Right atrium auricular region (tissue), 2 donors: ENCODE measurements around the gene MRPL41. TPM values are rescaled to one million over a fixed set of nuclear protein-coding genes. Genes with fewer than 3 reads are reported as not detected.
"Not testable (repeated sequence)": the region's sequence is repeated elsewhere in the genome, so short reads cannot be mapped to it uniquely, and the experiment has no call there.

Source experiments
- DNase-seq: peaks from one replicate; pipeline ENCODE4 v3.0.0-alpha.2; 2019; ENCODE audit warnings: low spot score
- H3K27ac ChIP-seq, 2 donors: fragments of 200-600 bp; sonication (generic); 1 replicate in 1 of 2; 2 replicates in 1 of 2; pipeline ENCODE4 v1.5.1; 2016 to 2019
- H3K27me3 ChIP-seq, 2 donors: fragments of 200-600 bp; sonication (generic); one replicate each; pipeline versions ENCODE4 v1.5.1 to v1.6.0; 2017 to 2019
- H3K36me3 ChIP-seq: fragments of 200-600 bp; sonication (generic); one replicate; pipeline ENCODE4 v1.5.1; 2016
- H3K4me1 ChIP-seq, 2 donors: fragments of 200-600 bp; sonication (generic); one replicate each; pipeline versions ENCODE4 v1.5.1 to v1.6.0; 2017 to 2019
- H3K4me3 ChIP-seq, 2 donors: fragments of 200-600 bp; sonication (generic); 1 replicate in 1 of 2; 2 replicates in 1 of 2; pipeline ENCODE4 v1.5.1; 2017 to 2019; ENCODE audit warnings: mild to moderate bottlenecking in 1 of 2, moderate library complexity in 1 of 2
- H3K9me3 ChIP-seq, 2 donors: fragments of 200-600 bp; sonication (generic); one replicate each; pipeline ENCODE4 v1.5.1; 2019
- CTCF ChIP-seq, 2 donors: fragments of 200-600 bp; sonication (generic); IDR thresholded peaks; one replicate each; pipeline ENCODE4 v1.5.1; 2019; ENCODE audit warnings: antibody characterized with exemption in 2 of 2
- total RNA-seq, 2 donors: library from RNA; depleted of rRNA; stranded (reverse); fragments of >200 nt; gene quantifications; one replicate each; pipeline ENCODE4 v1.1.0, GENCODE V29; 2016

MRPL41 gene
- total RNA-seq, 2 donors from 2014 or later = 172 to 238 TPM

DNA sequence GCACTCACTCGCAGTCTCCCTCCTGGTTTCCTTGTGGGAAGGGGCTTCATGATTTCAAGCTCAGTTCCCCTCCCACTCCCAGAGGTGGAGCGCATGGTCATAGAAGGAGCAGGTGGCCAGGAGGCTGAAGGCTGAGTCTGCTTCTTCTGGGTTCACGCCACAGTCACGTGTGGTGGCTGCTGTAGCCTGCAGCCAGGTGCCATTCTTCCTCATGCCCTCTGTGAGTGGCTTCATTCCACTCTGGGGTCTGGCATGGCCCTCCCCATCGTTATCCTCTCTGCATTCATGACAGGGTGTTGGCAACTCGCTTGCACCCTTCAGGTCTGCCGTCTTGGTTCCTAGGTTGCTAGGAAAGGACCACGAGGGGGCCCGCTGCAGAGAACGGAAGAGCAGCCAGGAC, 3.5 kb downstream of the MRPL41 start:
- H3K4me1 ChIP-seq = peaks cover 0 to 19% of the 10 kb centered on the region in 2 donors
- no peak overlapping the region for H3K4me3 ChIP-seq
- TF ChIP-seq CTCF (IDR thresholded peaks at IDR 0.05) = no peak
- H3K9me3 ChIP-seq = no peaks in the 10 kb centered on the region
- H3K36me3 ChIP-seq = peaks cover 29% of the 10 kb centered on the region
- H3K27me3 ChIP-seq = no peaks in the 10 kb centered on the region
- no peak for DNase-seq
- H3K27ac ChIP-seq = no peak overlapping the region

GRCh38 chr9:137556069-137556838, 4.6 kb downstream of the MRPL41 start:
- H3K4me1 ChIP-seq = peaks cover 0 to 16% of the 10 kb centered on the region in 2 donors
- no peak for TF ChIP-seq CTCF (IDR thresholded peaks at IDR 0.05)
- H3K27ac ChIP-seq = peak overlapping the region; percentile 9 to 18
- H3K9me3 ChIP-seq = no peaks in the 10 kb centered on the region
- peaks cover 29% of the 10 kb centered on the region for H3K36me3 ChIP-seq
- H3K27me3 ChIP-seq = no peaks in the 10 kb centered on the region
- DNase-seq = no peak
- H3K4me3 ChIP-seq = no peak overlapping the region

DNA sequence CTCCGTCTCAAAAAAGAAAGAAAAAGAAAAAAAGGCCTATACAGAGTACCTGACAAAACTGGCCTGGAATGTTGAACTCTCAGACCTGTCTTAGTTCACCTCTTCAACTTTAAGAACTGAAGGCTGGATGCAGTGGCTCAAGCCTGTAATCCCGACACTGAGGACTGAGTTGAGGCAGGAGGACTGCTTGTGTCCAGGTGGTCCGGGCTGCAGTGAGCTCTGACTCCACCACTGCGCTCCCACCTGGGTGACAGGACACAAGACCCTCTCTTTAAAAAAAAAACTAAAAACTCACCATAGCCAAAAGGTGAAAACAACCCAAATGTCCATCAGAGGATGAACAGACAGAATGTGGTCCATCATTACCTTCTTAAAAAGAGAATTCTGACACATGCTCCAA, 6.4 kb downstream of the MRPL41 start:
- no peak for TF ChIP-seq CTCF (IDR thresholded peaks at IDR 0.05)
- no peaks in the 10 kb centered on the region for H3K9me3 ChIP-seq
- DNase-seq = no peak
- H3K27me3 ChIP-seq = no peaks in the 10 kb centered on the region
- H3K36me3 ChIP-seq = peaks cover 31% of the 10 kb centered on the region
- H3K27ac ChIP-seq = no peak overlapping the region
- no peak overlapping the region for H3K4me3 ChIP-seq
- H3K4me1 ChIP-seq = peaks cover 0 to 6% of the 10 kb centered on the region in 2 donors

- Histone ChIP-seq H3K27me3 (no peaks in the 10 kb centered on the region), H3K4me3 (no peak overlapping the region), H3K27ac (no peak overlapping the region), H3K36me3 (peaks cover 20% of the 10 kb centered on the region), H3K4me1 (no peaks in the 10 kb centered on the region), H3K9me3 (no peaks in the 10 kb centered on the region)
- TF ChIP-seq CTCF (IDR thresholded peaks at IDR 0.05) = no peak
- no peak for DNase-seq
Observed at GRCh38 chr9:137564134-137564533, 12.5 kb downstream of the MRPL41 start.

DNA sequence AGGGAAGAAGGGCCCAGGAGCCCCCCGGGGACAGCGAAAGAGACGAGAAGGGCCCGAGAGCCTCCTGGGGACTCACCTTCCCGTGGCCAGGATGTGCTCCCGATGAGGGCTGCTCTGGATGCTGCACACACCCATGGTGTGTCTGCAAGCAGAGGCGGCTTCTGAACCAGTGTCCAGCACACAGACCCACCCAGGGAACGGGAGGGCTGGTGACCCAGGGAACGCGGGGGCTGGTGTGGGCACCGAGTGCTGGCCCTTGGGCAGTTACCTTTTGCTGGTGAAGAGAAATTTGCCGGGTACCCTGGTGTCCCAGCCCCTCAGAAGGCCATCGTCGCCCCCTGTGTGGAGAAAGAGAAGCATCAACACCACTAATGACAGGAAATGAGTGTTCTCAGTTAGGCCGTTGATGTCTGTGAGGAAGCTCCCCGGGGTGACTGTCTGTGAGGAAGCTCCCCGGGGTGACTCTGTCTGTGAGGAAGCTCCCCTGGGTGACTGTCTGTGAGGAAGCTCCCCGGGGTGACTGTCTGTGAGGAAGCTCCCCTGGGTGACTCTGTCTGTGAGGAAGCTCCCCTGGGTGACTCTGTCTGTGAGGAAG, 13.2 kb downstream of the MRPL41 start:
- DNase-seq = no peak
- no peaks in the 10 kb centered on the region for H3K4me1 ChIP-seq
- H3K9me3 ChIP-seq = no peaks in the 10 kb centered on the region
- peaks cover 20% of the 10 kb centered on the region for H3K36me3 ChIP-seq
- no peak for TF ChIP-seq CTCF (IDR thresholded peaks at IDR 0.05)
- no peak overlapping the region for H3K27ac ChIP-seq
- H3K4me3 ChIP-seq = no peak overlapping the region
- H3K27me3 ChIP-seq = no peaks in the 10 kb centered on the region

DNA sequence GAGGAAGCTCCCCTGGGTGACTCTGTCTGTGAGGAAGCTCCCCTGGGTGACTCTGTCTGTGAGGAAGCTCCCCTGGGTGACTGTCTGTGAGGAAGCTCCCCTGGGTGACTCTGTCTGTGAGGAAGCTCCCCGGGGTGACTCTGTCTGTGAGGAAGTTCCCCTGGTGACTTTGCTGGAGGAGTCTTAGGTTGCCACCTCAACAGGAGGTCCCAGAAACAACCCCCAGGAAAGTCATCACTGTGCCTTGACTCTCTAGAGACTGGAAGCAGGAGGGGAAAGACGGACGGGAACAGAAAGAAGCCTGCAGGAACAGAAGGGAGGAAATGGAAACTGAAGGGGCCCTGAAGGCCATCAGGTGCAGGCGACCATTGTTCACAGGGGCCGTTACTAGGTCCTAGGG, 16.8 kb downstream of the MRPL41 start:
- peaks cover 29% of the 10 kb centered on the region for H3K36me3 ChIP-seq
- H3K4me1 ChIP-seq, DNase-seq, H3K9me3 ChIP-seq, H3K27me3 ChIP-seq, H3K4me3 ChIP-seq, H3K27ac ChIP-seq: not testable (repeated sequence)
